Pancreas (tissue), 10 donors: ENCODE data around the gene RAPGEF5. TPM values are rescaled to one million over a fixed set of nuclear protein-coding genes. Genes with fewer than 3 reads are reported as not detected.

Experiments
- ATAC-seq, 4 donors: fragments of 200-7000 bp; cut with Tn5 transposase; one replicate each; pipeline versions ENCODE4 v1.8.0 to v1.9.1; 2020; ENCODE audit warnings: mild to moderate bottlenecking in 4 of 4, moderate library complexity in 4 of 4
- DNase-seq, 6 donors: peaks; one replicate each; pipeline ENCODE4 v3.0.0-alpha.2; 2020
- FAIRE-seq: peaks from 2 replicates; lab custom pipeline; 2012; peaks lifted over from hg19 to GRCh38; lab: Jason Lieb, UNC
- H3K27ac ChIP-seq, 4 donors: fragments of 200-600 bp; sonication (generic); 1 replicate in 3 of 4; 2 replicates in 1 of 4; pipeline versions ENCODE4 v1.5.0 to v1.8.0; 2020
- H3K27me3 ChIP-seq, 4 donors: fragments of 200-600 bp; one replicate each; pipeline ENCODE4 v1.8.0; 2021
- H3K36me3 ChIP-seq, 3 donors: fragments of 200-600 bp; sonication (generic) in 1 of 3; one replicate each; pipeline versions ENCODE4 v1.5.0 to v1.8.0; 2020 to 2021
- H3K4me1 ChIP-seq, 3 donors: fragments of 200-600 bp; one replicate each; pipeline ENCODE4 v1.8.0; 2021
- H3K4me3 ChIP-seq, 4 donors: fragments of 200-600 bp; sonication (generic) in 2 of 4; one replicate each; pipeline versions ENCODE4 v1.5.0 to v1.8.0; 2020 to 2021
- H3K9me3 ChIP-seq, 4 donors: fragments of 200-600 bp; one replicate each; pipeline ENCODE4 v1.8.0; 2021
- WGBS, 2 donors: extraction: QIAGEN DNeasy Blood & Tissue Kit; methylation state at CpG; one replicate each; pipeline ENCODE4 v1.1.7; 2013; 5-methylcytosine and 5-hydroxymethylcytosine counted together
- intact Hi-C, 3 donors: fragments of 100-400 bp; cut with DNase I; formaldehyde crosslinking; loops; one replicate each; pipeline versions ENCODE4 v1.11.1 to v1.14.2; 2022
- polyA plus RNA-seq, 2 donors: library from polyadenylated mRNA; stranded (reverse); fragments of 200-250 nt; gene quantifications; one replicate each; pipeline ENCODE4 v1.2.3, GENCODE V29; 2013
- total RNA-seq, 6 donors: library from RNA; stranded (reverse); fragmentation: NEBNext Ultra II Directional in 4 of 6; extraction: Animal tissue kit (Norgen Biotek cat#: 25700) in 4 of 6; gene quantifications; one replicate each; pipeline versions ENCODE4 v1.2.1 to v1.2.4, GENCODE V29; 2021 to 2023
- TF ChIP-seq, protein P1 (sequence below), 4 donors: fragments of 200-600 bp; sonication (generic) in 3 of 4; IDR thresholded peaks; one replicate each; pipeline versions ENCODE4 v1.5.0 to v1.8.0; 2021; ENCODE audit warnings: antibody characterized with exemption in 4 of 4
- donor health status: healthy with polysubstance abuse.
- donor health status: DM: no; HTN: no; CAD: no; lungs with moderate emphysema.
- donor health status: DM: no; HTN: no; CAD: no.
- donor health status: control.
- donor health status: control.
- donor health status: Bipolar disorder and iron deficiency.
- donor health status: DM: yes; HTN: yes; CAD: no.
- donor health status: DM: no; HTN: no; CAD: no.
- donor health status: DM: no; HTN: no; CAD: no.
- donor health status: DM: yes; HTN: yes; CAD: no.

RAPGEF5 gene
- total and polyA plus RNA-seq, 8 donors, result 7.5 to 38.9 (median 29.1) TPM

DNA sequence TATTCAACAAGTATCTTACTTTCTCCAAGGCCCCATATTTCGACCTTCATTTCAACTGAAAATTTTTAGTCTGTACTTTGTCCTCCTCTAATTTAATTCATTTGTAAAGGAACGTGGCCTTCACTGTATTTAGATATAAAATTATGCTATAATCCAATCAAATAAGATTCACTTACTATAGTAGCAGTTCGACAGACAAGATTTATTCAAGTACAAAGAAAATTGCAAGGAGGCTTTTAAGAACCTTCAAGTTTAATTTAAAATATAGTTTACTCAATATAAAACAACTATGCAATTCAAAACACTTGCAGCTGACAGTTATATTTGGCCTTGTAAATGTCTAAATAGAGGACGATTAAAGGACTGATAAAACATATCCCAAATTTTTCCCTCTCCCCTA lies 85.6 kb downstream of the RAPGEF5 start:
- H3K4me3 ChIP-seq, result no peak overlapping the region
- H3K36me3 ChIP-seq, result no peaks in the 10 kb centered on the region
- H3K27me3 ChIP-seq, result no peaks in the 10 kb centered on the region
- no peak for DNase-seq
- no peak overlapping the region for H3K27ac ChIP-seq
- peaks cover 0 to 10% (median 0%) of the 10 kb centered on the region in 3 donors for H3K4me1 ChIP-seq
- ATAC-seq, result no peak
- 75% methylated on average over 4 of the region's 4 CpGs for WGBS, 2 donors
- H3K9me3 ChIP-seq, result no peaks in the 10 kb centered on the region
- intact Hi-C loops, result no loop called here
- TF ChIP-seq, protein P1, sequence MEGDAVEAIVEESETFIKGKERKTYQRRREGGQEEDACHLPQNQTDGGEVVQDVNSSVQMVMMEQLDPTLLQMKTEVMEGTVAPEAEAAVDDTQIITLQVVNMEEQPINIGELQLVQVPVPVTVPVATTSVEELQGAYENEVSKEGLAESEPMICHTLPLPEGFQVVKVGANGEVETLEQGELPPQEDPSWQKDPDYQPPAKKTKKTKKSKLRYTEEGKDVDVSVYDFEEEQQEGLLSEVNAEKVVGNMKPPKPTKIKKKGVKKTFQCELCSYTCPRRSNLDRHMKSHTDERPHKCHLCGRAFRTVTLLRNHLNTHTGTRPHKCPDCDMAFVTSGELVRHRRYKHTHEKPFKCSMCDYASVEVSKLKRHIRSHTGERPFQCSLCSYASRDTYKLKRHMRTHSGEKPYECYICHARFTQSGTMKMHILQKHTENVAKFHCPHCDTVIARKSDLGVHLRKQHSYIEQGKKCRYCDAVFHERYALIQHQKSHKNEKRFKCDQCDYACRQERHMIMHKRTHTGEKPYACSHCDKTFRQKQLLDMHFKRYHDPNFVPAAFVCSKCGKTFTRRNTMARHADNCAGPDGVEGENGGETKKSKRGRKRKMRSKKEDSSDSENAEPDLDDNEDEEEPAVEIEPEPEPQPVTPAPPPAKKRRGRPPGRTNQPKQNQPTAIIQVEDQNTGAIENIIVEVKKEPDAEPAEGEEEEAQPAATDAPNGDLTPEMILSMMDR (IDR thresholded peaks at IDR 0.05), result no peak
- no peak for FAIRE-seq

DNA sequence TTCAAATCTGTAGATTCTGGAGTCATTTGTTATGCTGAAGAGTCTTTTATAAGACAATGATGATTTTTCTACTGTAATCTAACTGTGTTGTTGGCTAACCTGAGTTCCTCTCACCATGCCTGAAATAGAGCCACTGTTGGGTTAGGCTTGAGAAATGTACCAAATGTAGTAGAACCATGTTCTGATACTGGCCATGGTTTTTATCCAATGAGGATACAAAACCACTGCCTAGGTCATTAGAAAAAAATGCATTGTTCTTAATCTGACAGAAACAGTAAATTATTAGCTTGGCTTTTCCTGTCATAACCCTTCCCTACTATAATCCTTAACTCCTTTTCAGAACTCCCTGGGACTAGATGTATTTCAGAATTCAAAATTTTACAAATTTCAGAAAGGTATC lies 86.6 kb downstream of the RAPGEF5 start:
- no peak overlapping the region for H3K4me3 ChIP-seq
- H3K27ac ChIP-seq, result peak overlapping the region in 1 of 4 donors; percentile 37
- TF ChIP-seq, protein P1 (IDR thresholded peaks at IDR 0.05), result no peak
- DNase-seq (no peak), FAIRE-seq (no peak), ATAC-seq (peak; percentile 27 to 61 (median 38))
- H3K36me3 ChIP-seq, result no peaks in the 10 kb centered on the region
- no peaks in the 10 kb centered on the region for H3K27me3 ChIP-seq
- peaks cover 0 to 10% (median 0%) of the 10 kb centered on the region in 3 donors for H3K4me1 ChIP-seq
- H3K9me3 ChIP-seq, result no peaks in the 10 kb centered on the region
- intact Hi-C loops, result no loop called here

GRCh38 chr7:22269963-22270362 lies 87.0 kb downstream of the RAPGEF5 start:
- H3K9me3 ChIP-seq, result no peaks in the 10 kb centered on the region
- H3K27ac ChIP-seq, result peak overlapping the region in 1 of 4 donors; percentile 37
- H3K4me1 ChIP-seq, result peaks cover 0 to 10% (median 0%) of the 10 kb centered on the region in 3 donors
- H3K4me3 ChIP-seq, result no peak overlapping the region
- WGBS, 2 donors, result 56 to 59% methylated on average over 3 of the region's 3 CpGs
- no peaks in the 10 kb centered on the region for H3K36me3 ChIP-seq
- FAIRE-seq (no peak), ATAC-seq (peak; percentile 46 to 71 (median 58)), DNase-seq (peak in 5 of 6 donors; percentile 46 to 65 (median 54))
- TF ChIP-seq, protein P1 (IDR thresholded peaks at IDR 0.05), result no peak
- no peaks in the 10 kb centered on the region for H3K27me3 ChIP-seq
- intact Hi-C loops, result no loop called here

DNA sequence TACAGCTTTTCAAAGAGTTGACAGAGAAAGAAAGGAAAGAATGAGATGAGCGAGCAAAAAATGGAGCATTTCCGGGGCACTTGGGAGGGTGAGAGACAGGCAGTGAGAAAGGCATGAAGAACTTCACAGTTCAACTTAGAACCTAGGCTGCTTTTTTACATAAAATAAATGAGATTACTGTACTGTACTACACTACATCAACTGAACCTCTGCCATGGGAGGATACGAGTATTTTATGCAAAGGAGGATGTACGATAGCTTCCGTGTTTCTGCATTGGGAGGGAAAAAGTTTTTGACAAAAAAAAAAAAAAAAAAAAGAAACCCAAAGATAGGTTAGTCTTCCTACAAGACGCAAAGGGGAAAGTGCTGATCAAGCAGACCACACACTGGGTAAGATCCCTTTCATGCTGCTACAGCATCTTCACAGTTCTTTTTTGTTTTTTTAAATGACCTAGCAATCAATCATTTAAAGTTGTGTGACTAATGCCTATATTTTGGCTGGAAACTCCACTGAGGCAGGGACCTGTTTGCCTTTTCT lies 88.0 kb downstream of the RAPGEF5 start:
- TF ChIP-seq, protein P1 (IDR thresholded peaks at IDR 0.05), result no peak
- no peak for FAIRE-seq
- H3K9me3 ChIP-seq, result no peaks in the 10 kb centered on the region
- intact Hi-C loops, result no loop called here
- H3K4me1 ChIP-seq, result peaks cover 0 to 10% (median 0%) of the 10 kb centered on the region in 3 donors
- WGBS, 2 donors, result 92 to 96% methylated on average over 6 of the region's 6 CpGs
- H3K27ac ChIP-seq, result peak overlapping the region in 1 of 4 donors; percentile 37
- ATAC-seq, result no peak
- no peak for DNase-seq
- H3K4me3 ChIP-seq, result no peak overlapping the region
- no peaks in the 10 kb centered on the region for H3K27me3 ChIP-seq
- H3K36me3 ChIP-seq, result no peaks in the 10 kb centered on the region

DNA sequence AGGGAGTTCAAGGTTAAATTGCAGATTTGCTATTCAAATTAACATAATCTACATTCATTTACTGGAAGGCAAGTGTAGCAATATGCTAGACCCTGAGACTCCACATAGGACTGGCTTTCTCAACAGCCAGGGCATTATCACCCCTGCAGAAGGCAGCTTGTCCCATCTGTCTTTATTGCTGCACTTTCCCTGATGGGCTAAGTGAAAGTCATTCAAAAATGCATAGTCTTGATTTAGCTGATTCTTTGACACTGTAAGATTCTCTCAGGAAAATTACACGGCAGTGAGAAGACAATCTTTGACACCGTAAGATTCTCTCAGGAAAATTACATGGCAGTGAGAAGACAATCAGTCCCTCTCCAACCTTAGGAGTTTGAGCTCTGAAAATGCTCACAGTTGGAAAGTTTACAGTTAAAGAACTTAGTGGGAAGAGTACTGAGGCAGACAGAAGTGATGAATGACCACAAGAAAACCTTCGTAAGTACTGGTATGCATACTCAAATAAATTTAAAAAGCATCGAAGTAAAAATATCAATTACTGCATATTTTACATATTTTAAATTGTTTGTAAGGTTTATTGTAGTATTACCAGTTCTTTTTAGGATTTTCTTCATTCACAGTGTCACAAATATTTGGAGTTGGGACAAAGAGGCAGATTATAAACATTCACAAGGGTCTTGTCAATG lies 88.9 kb downstream of the RAPGEF5 start:
- no peak for ATAC-seq
- Histone ChIP-seq H3K9me3 (no peaks in the 10 kb centered on the region), H3K4me1 (peaks cover 0 to 10% (median 0%) of the 10 kb centered on the region in 3 donors), H3K36me3 (no peaks in the 10 kb centered on the region), H3K27ac (no peak overlapping the region), H3K27me3 (no peaks in the 10 kb centered on the region), H3K4me3 (no peak overlapping the region)
- intact Hi-C loops, result no loop called here
- DNase-seq, result no peak
- TF ChIP-seq, protein P1 (IDR thresholded peaks at IDR 0.05), result no peak
- no peak for FAIRE-seq
- 66 to 75% methylated on average over 4 of the region's 4 CpGs for WGBS, 2 donors
